IPS-NIHi7 (cell line): Measurements from ENCODE around the gene TCF25.
"Not testable (repeated sequence)": the region's sequence is repeated elsewhere in the genome, so short reads cannot be mapped to it uniquely, and the experiment has no call there.

Experiments used
- DNase-seq: peaks from one replicate; pipeline ENCODE4 v3.0.0; 2012; ENCODE audit warnings: mixed read lengths; ENCODE audit errors: extremely low spot score

TCF25 gene, protein sequence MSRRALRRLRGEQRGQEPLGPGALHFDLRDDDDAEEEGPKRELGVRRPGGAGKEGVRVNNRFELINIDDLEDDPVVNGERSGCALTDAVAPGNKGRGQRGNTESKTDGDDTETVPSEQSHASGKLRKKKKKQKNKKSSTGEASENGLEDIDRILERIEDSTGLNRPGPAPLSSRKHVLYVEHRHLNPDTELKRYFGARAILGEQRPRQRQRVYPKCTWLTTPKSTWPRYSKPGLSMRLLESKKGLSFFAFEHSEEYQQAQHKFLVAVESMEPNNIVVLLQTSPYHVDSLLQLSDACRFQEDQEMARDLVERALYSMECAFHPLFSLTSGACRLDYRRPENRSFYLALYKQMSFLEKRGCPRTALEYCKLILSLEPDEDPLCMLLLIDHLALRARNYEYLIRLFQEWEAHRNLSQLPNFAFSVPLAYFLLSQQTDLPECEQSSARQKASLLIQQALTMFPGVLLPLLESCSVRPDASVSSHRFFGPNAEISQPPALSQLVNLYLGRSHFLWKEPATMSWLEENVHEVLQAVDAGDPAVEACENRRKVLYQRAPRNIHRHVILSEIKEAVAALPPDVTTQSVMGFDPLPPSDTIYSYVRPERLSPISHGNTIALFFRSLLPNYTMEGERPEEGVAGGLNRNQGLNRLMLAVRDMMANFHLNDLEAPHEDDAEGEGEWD

DNA sequence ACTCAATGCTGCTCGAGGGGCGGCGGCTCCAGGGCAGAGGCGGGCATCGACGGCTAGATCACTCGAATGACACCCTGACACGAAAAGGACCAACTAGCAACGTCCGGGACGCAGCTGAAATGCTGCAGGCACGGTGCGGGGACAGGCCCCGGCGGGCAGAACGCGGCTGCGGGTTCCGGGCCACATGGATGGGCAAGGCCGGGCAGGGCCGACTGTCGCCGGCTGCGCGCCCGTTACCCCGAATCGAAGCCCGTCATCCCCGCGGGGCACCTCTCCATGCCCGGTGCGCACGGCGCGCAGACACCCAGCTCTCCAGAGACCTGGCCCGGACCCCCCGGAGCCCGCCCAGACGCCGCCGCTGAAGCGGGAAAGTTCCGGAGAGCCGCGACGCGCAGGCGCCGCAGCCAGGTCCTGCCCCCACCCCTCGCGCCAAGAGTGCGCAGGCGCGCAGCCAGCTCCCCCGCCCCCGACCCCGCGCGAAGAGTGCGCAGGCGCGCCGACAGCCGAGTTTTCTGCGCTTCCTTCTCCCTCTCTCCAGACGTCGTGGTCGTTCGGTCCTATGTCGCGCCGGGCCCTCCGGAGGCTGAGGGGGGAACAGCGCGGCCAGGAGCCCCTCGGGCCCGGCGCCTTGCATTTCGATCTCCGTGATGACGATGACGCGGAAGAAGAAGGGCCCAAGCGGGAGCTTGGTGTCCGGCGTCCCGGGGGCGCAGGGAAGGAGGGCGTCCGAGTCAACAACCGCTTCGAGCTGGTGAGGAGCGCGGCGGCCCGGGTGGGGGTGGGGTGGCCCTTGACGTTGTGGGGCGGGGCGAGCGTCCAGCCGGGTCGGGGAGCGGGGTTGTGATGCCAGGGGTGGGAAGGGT is at the start of gene TCF25:
TSS of gene TCF25 (plus strand) at position 484 of the 863 bp plus-strand sequence. CDS start at position 560, 76 bp downstream.
- DNase-seq: peak; percentile 97

DNA sequence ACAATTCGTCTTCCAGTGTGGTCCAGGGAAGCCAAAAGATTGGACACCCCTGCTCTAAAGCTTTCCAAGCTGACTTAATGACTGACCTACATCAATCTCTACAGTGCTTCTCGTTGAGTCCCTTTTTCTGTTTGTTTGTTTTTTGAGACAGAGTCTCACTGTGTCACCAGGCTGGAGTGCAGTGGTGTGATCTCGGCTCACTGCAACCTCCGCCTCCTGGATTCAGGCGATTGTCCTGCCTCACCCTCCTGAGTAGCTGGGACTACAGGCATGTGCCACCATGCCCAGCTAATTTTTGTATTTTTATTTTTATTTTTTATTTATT is 49.6 kb upstream of the TCF25 start:
- DNase-seq: not testable (repeated sequence)

DNA sequence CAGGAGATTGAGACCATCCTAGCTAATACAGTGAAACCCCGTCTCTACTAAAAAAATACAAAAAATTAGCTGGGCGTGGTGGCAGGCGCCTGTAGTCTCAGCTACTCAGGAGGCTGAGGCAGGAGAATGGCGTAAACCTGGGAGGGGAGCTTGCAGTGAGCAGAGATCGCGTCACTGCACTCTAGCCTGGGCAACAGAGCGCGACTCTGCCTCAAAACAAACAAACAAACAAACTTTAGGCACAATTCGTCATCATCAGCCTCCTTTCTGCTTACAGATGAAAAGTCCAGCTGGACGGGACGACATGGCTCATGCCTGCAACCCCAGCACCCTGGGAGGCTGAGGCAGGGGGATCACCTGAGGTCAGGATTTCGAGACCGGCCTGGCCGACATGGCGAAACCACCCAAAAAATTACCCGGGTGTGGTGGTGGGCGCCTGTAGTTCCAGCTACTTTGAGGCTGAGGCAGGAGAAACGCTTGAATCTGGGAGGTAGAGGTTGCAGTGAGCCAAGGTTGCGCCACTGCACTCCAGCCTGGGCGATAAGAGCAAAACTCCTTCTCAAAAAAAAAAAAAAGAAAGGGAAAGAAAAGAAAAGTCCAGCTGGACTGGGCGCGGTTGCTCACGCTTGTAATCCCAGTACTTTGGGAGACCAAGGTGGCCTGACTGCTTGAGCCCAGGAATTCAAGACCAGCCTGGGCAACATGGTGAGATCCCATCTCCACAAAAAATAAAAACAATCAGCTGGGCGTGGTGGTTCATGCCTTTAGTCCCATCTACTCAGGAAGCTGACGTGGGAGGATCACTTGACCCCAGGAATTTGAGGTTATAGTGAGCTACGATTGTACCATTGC is 46.6 kb upstream of the TCF25 start:
- DNase-seq: no peak

DNA sequence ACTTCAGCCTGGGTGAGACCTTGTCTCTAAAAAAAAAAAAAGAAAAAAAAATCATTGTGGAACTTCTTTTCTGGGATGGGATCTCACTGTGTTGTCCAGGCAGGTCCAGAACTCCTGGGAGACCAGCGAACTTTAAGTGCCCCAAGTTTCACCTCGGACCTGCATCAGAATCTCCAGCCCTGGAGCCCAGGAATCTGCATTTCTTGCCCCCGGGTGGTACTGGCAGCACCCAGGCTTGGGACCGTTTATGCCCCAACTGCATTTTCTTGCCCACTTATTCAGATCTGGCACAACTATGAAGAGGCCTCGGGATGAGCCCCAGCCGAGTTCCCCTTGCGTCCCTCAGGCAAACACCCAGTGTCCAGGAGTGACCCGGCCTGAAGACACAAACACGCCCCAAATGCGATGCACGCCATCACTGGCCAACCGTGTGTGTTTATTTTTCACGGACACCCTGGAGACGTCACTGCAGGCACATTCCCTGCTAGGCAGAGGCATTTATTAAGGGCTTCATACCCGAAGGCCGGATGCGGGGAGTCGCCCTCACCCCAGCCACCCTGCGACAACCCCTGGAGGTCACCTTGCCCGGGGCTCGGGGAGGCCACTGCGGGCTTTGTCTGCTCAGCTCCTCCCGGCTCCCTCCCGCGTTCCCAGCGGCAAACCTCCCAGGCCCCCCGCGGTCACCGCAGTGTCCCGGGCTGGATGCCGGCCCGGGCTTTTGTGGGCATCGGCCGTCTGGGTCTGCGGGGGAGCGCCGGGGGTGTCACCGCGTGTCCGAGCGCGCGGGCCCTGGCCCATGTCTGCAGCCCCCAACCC is 45.8 kb upstream of the TCF25 start:
- no peak for DNase-seq

DNA sequence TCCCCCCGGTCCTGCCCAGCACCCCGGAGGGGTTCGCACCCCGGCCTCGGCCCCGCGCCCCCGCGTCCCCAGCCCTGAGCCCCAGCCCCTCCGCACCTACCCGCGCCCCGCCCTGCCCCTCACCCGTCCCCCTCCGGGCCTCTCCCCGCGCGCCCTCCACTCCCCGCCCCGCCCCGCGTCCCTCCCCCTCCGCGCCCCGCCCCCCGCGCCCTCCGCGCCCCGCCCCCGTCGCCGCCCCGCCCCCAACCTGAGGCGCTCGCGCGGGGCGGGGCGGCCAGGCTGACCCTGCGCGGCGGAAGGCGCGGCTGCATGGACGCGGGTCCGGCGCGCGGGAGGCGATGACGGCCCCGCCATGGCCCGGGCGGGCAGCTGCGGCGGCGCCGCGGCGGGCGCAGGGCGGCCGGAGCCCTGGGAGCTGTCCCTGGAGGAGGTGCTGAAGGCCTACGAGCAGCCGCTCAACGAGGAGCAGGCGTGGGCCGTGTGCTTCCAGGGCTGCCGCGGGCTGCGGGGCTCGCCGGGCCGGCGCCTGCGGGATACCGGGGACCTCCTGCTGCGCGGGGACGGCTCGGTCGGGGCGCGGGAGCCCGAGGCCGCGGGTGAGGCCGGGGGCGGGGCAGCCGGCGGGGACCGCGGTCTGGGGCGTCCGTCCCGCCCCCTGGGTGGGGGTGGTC is 45.1 kb upstream of the TCF25 start, which contains the start of gene SPIRE2:
TSS of gene SPIRE2 (plus strand) at position 277 of the 671 bp plus-strand sequence. CDS start at position 353, 76 bp downstream.
- peak; percentile 88 for DNase-seq

DNA sequence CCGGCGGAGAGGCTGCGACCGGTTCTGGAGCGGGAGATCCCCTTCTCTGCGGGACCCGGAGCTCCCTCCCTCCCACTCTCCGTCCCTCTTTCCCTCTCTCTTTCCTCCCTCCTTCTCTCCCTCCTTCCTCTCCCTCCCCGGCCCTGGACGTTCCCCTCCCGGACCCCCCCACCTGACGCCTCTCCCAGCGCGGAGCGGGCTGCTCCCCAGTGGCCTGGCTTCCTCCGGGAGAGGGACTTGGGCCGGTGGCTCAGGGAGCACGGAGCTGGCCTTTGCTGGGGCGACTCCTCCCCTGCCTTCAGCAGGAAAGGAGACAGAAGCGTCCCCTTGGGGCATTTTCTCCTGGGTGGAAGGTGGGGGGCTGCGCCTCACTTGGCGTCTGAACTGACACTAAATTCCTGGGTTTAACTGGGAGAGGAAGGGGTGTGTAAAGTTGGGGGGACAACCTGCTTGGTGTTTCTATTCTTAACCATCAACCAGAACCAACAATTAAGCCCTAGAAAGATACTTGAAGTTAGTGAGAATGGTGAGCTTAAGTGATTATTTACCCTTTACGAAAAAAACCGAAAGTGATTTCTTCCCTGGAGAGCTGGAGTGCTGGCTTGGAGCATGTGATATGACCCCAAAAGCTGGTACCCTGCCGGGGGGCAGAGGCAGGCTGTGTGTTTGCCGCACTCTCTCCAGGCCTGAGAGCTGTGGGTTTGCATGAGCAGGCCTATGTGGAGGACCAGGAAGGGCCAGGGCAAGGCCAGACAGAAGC is 44.3 kb upstream of the TCF25 start:
- no peak for DNase-seq

DNA sequence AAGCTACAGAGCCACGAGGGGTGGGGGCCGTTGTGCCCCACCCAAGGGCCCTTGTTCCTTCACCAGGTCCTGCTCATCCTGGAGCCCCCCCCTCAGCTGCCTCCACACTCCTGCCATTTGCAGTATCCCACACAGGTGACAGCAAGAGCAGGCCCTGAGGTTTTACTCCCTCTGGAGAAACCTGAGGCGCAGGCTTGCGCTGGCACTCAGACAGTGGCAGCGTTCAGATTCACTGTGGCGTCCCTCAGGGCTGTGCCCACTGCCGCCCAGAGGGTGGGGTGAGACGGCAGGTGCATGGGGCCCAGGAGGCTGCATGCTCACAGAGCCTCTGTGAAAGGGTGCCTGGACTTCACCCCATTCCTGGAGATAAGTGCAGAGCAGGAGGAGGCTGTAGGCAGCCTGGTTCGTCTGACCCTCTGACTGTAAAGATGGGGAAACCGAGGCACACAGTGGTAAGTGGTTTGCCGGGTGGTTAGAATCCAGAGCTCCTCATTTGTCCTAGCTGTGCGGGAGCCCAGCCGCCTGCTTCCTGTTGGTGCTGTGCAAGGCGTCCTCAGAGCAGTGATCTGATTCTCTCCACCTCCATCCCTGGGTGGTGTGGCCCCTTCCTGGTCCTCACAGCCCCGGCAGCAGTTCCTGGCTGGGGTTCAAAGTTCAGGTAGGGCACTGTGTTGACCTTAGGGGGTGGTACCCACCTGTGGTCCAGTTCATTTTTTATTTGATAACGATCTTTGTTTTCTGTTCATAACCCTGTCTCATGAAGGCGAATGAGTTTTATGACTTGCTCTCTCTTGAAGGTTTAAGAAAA is 43.6 kb upstream of the TCF25 start:
- DNase-seq: no peak

DNA sequence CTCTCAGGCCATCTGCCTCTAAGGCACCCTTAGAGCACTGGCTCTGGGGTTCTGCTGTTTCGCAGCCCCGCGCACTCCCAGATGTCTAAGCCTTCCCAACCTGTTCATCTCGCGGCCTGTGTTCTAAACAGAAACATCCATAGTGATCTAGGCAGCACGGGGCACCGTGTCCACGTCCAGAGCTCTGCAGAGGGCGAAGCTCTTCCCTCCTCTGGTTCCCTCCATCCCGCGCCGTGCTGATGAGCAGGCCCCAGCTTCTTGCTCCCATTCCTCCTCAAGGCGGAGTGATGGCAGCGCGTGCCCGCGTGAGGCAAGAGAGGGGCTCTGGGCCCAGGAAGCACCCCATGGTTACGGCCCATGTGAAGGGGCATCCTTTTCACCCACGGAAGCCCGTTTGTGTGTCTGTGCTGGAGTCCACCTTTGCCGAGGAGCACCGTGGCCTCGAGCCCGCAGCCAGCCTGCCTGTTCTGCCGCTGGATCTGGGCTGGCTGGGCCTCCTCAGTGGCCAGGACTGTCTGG is 41.5 kb upstream of the TCF25 start:
- no peak for DNase-seq

DNA sequence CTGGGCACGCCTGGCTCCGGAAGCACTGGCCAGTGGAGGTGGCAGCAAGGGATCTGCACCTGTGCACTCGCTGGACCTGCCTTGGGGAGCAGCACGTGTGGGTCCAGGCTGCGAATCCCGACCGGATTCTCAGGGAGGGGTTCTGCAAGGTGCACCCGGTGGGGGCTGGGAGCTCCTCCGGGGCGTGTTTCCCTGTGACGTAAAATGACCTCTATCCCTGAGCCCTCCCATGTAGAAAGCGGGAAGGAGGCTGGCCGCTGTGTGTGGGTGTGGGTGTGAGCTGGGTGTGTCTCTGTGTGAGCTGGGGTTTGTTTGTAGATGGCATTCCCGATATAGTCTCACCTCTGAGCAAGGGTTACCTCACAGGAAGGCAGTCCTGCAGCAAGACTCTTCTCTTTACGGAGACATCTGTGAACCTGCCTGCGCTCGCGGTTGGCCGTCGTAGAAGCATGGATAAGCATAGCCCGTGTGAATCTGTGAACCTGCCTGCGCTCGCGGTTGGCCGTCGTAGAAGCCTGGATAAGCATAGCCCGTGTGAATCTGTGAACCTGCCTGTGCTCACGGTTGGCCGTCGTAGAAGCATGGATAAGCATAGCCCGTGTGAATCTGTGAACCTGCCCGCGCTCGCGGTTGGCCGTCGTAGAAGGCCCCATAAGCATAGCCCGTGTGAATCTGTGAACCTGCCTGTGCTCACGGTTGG is 39.6 kb upstream of the TCF25 start:
- not testable (repeated sequence) for DNase-seq

DNA sequence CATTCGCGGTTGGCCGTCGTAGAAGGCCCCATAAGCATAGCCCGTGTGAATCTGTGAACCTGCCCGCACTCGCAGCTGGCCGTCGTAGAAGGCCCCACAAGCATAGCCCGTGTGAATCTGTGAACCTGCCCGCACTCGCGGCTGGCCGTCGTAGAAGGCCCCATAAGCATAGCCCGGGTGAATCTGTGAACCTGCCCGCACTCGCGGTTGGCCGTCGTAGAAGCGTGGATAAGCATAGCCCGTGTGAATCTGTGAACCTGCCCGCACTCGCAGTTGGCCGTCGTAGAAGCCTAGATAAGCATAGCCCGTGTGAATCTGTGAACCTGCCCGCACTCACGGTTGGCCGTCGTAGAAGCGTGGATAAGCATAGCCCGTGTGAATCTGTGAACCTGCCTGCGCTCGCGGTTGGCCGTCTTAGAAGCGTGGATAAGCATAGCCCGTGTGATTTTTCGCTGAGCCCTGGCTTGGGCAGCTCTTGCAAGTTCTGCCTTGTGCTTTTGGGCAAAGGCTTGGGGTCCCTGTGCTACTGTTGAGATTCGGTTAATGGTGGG is 38.5 kb upstream of the TCF25 start:
- DNase-seq: not testable (repeated sequence)

DNA sequence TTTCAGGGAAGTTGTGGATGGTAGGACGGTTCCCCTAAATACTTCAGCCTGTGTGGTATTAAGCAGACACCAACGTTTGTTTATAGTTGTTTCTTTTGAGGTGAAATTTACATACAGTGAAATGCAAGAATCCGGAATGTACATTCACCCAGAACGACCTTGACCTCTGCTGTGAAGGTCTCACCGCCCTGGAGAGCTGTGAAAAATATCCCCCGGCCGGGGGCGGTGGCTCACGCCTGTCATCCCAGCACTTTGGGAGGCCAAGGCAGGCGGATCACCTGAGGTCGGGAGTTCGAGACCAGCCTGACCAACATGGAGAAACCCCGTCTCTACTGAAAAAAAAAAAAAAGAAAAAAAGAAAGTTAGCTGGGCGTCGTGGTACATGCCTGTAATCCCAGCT is 36.9 kb upstream of the TCF25 start:
- DNase-seq: not testable (repeated sequence)

DNA sequence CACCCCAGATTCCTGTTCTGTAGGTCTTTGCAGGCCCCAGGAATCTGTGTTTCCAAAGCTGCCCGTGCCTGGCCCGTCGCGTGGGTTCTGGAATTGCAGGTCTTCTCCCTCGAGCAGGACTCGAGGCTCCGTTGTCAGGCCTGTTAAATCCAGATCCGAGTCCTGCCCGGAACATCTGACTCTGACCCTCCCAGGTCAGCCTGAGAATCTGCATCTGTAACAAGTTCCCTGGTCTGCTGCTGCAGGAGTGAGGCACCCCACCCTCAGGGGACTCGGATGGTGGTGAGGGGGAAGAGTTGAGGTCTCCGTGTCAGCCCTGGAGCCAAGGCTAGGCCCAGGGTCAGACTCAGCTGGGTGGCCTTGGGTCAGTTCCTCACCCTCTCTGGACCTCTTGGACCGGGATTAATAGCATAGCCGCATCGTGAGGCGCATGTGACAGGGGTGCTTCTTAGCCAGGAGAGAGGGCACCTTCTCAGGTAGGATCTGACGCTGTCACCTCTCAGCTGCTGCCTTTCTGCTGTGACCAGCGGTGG is 36.3 kb upstream of the TCF25 start:
- no peak for DNase-seq

DNA sequence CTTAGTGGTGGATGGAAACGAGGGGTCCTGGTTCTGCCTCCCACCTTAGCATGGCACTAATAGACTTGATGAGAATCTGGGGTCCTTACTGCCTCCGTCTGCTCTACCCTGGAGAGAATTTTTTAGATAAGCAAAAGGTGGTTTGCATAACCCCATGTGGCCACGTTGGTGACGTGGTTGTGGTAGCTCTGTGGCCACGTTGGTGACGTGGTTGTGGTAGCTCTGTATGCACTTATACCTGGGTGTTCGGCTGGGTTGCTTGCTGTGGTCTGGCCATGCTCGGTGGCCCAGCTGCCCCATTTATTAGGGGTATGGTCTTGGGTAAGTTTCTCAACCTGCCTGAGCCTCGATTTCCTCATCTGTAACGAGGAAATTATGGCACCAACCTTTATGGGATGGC is 32.1 kb upstream of the TCF25 start:
- DNase-seq: no peak

DNA sequence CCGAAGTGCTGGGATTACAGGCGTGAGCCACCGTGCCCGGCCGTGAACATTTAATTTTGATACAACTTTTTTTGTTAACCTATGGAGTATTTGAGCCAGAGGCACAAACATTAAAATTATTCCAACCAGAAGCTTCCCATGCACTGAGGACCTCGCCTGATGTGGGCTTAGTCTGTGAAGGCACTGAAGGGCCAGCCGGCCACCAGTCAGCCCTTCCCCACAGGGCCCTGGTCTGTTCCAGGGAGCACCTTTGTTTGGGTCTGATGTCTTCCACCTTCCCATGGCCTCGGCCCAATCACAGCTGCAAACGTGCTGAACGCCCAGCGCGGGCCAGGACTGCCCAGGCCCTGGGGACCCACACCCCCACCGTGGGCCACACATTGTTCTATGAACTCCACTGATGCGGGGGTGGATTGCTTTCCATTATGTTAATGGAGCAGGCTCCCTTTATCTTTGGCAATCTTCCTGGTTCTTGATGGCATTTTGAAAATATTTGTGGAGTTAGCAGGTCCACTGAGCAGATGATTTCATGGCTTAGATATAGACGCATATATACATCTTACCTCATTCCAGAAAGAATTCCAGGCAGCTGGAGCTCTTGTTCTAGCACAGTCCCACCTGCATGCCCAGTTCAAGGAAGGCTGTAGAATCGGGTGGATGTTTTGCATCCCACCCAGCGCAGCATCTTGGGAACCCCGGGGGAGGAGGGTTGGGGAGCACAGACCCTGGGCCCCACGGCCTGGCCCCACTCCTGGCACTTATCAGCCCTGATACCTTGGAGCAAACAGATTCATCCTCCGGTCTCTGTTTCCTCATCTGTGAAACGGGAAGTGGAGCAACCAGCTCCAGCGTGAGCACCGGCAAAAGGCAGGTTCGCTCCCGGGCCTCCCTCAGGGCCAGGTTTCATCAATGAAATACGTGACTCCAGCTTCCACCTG is 30.7 kb upstream of the TCF25 start:
- no peak for DNase-seq
